ENCODE measurements around the gene NEDD4L. TPM values are rescaled to one million over a fixed set of nuclear protein-coding genes. Genes with fewer than 3 reads are reported as not detected.
"Not testable (repeated sequence)": the region's sequence is repeated elsewhere in the genome, so short reads cannot be mapped to it uniquely, and the experiment has no call there.

NEDD4L gene
- total RNA-seq, 1 donor from 2014 or later: 135 TPM

DNA sequence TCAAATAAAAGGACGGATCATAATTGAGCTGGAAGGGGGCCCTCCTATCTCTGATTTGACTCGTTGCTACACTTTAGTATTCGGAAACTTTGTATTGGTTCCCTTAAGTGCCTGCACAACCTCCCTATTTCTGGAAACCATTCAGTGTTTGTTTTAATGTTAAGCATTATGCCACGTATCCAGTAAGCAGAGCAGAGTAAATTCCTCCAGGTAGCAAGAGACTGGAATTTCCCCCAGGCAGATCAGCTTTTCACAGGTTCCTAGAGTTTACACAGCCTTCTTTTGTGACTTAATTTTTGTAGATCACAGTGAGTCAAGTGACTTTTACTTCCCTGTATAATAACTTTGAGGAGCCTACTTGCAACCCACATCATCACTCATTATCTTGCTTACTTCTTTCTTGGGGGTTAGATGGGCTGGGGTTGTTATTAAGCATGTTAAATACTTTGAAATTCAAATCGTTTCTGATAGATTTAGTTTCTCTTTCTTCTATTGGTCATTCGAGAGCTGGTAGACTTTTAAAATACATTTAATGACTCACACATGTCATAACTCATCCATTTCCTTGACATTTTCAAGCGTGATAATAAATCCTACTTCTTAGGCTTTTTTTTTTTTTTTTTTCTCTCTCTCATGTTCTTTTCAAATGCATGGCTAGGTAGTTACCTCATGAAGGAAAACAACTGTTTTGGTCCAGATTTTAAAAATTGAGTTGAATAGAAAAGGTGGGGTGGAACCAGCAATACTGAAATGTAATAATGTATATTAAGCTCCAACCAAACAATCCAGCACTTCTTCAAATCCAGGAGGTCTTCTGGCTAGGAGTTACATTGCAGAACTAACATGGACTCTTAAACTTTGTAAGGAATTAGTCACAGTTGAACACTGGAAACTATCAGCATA, 219.3 kb downstream of the NEDD4L start:
- Mint-ChIP-seq H3K27me3 (ENCODE audit: low read depth) (no peaks in the 10 kb centered on the region), H3K4me3 (peak overlapping the region; percentile 20), H3K9me3 (no peaks in the 10 kb centered on the region), H3K36me3 (peaks cover 4% of the 10 kb centered on the region), H3K4me1 (peaks cover 40% of the 10 kb centered on the region), H3K27ac (peak overlapping the region; percentile 94)
- no peak for DNase-seq (ENCODE audit: low spot score in 2 of 2, unreplicated experiment in 2 of 2)
- TF ChIP-seq, protein P1, sequence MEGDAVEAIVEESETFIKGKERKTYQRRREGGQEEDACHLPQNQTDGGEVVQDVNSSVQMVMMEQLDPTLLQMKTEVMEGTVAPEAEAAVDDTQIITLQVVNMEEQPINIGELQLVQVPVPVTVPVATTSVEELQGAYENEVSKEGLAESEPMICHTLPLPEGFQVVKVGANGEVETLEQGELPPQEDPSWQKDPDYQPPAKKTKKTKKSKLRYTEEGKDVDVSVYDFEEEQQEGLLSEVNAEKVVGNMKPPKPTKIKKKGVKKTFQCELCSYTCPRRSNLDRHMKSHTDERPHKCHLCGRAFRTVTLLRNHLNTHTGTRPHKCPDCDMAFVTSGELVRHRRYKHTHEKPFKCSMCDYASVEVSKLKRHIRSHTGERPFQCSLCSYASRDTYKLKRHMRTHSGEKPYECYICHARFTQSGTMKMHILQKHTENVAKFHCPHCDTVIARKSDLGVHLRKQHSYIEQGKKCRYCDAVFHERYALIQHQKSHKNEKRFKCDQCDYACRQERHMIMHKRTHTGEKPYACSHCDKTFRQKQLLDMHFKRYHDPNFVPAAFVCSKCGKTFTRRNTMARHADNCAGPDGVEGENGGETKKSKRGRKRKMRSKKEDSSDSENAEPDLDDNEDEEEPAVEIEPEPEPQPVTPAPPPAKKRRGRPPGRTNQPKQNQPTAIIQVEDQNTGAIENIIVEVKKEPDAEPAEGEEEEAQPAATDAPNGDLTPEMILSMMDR (IDR thresholded peaks at IDR 0.05; ENCODE audit: unreplicated experiment): no peak

DNA sequence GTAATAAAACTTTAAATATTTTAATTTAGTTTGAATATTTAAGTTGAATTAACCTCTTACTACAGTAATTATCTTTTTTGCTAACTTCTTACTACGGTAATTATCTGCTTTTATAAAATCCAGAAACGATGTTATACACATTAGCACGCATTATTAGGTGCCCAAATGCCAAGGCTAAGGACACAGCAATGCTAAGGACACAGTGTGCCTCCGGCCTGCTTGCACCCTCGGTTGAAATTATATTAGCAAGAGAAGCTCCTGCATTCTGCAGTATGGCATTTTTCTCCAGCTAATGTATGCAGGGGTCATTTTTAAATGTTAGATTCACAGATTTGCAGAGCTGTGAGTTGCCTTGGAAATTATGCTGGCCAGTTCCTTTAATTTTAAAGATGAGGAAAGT, 220.0 kb downstream of the NEDD4L start:
- no peak for DNase-seq (ENCODE audit: low spot score in 2 of 2, unreplicated experiment in 2 of 2)
- Mint-ChIP-seq H3K9me3 (no peaks in the 10 kb centered on the region), H3K4me1 (peaks cover 47% of the 10 kb centered on the region), H3K36me3 (peaks cover 4% of the 10 kb centered on the region), H3K27ac (peak overlapping the region; percentile 25), H3K4me3 (no peak overlapping the region), H3K27me3 (ENCODE audit: low read depth) (no peaks in the 10 kb centered on the region)
- TF ChIP-seq, protein P1 (IDR thresholded peaks at IDR 0.05; ENCODE audit: unreplicated experiment): no peak

DNA sequence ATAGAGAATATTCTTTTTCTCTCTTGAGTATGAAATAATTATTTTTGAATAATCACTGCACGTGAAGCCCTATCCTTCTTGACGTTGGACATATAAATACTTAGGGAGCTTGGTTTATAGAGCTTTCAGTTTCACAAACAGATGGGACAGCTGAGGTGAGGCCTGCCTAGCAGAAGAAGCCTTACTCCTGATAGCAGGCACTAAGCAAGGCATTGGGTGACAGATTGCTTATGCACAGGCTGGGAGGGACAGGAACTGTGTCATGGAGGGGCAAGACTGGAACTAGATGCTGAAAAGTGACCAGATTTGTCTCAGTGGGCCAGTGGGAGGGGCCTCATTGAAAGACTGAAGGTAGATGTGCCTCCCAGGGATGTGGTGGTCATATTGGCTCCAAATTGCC, 220.8 kb downstream of the NEDD4L start:
- Mint-ChIP-seq H3K27me3 (ENCODE audit: low read depth) (no peaks in the 10 kb centered on the region), H3K9me3 (no peaks in the 10 kb centered on the region), H3K27ac (peak overlapping the region; percentile 54), H3K4me1 (peaks cover 55% of the 10 kb centered on the region), H3K36me3 (peaks cover 2% of the 10 kb centered on the region), H3K4me3 (no peak overlapping the region)
- no peak for DNase-seq (ENCODE audit: low spot score in 2 of 2, unreplicated experiment in 2 of 2)
- TF ChIP-seq, protein P1 (IDR thresholded peaks at IDR 0.05; ENCODE audit: unreplicated experiment): no peak

DNA sequence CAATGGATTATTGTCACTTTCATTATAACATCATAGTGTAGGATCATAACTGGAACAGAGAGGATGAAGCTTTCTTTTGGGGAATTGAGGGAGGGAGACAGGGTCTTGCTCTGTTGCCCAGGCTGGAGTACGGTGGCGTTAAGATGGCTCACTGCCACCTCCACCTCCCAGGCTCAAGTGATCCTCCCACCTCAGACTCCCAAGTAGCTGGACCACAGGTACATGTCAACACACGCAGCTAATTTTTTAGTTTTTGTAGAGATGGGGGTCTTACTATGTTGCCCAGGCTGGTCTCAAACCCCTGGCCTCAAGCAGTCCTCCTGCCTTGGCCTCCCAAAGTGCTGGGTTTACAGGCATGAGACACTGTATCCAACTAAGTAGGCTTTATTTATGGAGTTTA, 221.5 kb downstream of the NEDD4L start:
- not testable (repeated sequence) for H3K9me3 Mint-ChIP-seq; H3K27ac Mint-ChIP-seq; H3K27me3 Mint-ChIP-seq (ENCODE audit: low read depth); DNase-seq (ENCODE audit: low spot score in 2 of 2, unreplicated experiment in 2 of 2); H3K4me3 Mint-ChIP-seq; H3K36me3 Mint-ChIP-seq
- H3K4me1 Mint-ChIP-seq: peaks cover 61% of the 10 kb centered on the region

DNA sequence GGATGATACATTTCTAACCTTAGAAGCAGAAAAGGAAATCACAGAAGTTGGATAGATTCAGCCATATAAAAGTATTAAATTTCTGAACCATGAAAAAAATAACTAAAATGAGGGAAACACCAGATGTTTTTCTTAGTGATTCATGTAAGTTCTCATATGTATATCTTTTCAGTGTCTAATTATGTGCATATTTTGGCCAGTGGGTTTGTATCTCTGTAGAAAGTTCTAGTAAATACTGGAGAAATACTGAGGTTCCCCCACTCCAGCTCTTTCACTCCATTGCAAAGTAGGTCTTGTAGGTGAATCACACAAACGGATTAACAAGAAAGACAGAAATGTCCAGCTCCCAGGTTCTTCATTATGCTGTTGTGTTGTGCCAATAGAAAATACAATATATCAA, 222.3 kb downstream of the NEDD4L start:
- TF ChIP-seq, protein P1 (IDR thresholded peaks at IDR 0.05; ENCODE audit: unreplicated experiment): no peak
- peaks cover 63% of the 10 kb centered on the region for H3K4me1 Mint-ChIP-seq
- H3K4me3 Mint-ChIP-seq: no peak overlapping the region
- H3K27ac Mint-ChIP-seq: no peak overlapping the region
- no peak for DNase-seq (ENCODE audit: low spot score in 2 of 2, unreplicated experiment in 2 of 2)
- no peaks in the 10 kb centered on the region for H3K9me3 Mint-ChIP-seq
- H3K27me3 Mint-ChIP-seq (ENCODE audit: low read depth): no peaks in the 10 kb centered on the region
- H3K36me3 Mint-ChIP-seq: no peaks in the 10 kb centered on the region

DNA sequence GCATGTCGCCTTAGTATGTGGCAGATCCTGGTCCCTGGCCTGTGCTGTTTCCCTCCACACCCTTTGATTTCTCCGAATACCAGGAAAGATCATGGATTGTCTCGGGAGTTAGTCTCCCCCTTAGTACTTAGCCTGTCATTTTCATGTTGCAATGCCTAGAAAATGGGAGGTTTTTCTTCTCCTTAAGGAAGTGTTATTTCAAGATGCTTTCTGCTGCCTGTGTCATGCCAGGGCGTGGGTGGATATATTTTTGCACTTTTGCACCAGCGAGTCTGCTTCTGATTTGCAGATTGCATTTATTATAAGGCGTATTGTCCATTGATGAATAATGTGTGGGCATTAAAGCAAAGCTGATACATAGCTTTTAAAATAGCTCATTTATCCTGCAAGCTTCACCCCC, 223.5 kb downstream of the NEDD4L start:
- H3K4me1 Mint-ChIP-seq: peaks cover 65% of the 10 kb centered on the region
- H3K9me3 Mint-ChIP-seq: no peaks in the 10 kb centered on the region

More for the DNA sequence above, 223.5 kb downstream of the NEDD4L start:
- DNase-seq (ENCODE audit: low spot score in 2 of 2, unreplicated experiment in 2 of 2): no peak
- no peaks in the 10 kb centered on the region for H3K36me3 Mint-ChIP-seq
- no peak overlapping the region for H3K27ac Mint-ChIP-seq
- no peak overlapping the region for H3K4me3 Mint-ChIP-seq
- TF ChIP-seq, protein P1 (IDR thresholded peaks at IDR 0.05; ENCODE audit: unreplicated experiment): no peak
- no peaks in the 10 kb centered on the region for H3K27me3 Mint-ChIP-seq (ENCODE audit: low read depth)
